ENCODE results near the gene RARG.

DNA sequence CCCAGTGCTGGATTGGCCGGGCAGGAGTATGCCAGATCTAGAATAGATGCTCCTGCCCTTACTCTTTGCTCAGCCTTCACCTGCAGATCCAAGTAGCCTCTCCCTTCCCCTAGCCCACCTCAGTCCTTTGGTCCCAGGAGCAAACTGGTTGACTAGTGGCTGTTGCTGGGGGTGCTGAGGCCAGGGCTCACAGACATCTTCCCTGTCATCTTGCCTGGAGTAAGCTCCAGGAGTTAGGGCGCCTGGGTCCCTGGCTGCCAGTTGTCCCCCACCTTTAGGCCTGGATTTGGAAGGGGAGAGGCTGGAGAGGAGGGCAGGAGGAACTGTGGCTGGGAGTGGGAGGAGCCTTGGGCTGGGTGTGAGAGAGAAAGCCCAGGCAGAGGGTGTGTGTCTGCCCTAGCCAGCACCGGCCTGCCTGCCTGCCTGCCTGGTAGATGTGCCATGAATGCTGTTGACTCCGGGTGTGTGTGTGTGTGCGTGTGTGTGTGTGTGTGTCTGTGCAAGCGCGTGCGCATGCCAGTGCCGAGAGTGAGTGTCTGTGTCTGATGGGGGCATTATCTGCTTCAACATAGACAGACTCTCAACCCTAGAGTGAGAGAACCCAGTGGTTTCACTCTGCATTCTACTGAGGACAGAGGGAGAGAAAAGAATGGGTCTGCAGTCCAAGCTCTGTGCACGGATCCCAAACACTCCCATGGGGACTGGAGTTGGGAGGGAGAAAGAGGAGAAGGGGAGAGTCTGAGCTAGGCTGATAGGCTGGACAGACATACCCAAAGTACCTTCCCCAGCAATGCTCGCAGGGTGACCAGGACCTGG, 845 bp upstream of the RARG start:
- TF ChIP-seq, protein P1, sequence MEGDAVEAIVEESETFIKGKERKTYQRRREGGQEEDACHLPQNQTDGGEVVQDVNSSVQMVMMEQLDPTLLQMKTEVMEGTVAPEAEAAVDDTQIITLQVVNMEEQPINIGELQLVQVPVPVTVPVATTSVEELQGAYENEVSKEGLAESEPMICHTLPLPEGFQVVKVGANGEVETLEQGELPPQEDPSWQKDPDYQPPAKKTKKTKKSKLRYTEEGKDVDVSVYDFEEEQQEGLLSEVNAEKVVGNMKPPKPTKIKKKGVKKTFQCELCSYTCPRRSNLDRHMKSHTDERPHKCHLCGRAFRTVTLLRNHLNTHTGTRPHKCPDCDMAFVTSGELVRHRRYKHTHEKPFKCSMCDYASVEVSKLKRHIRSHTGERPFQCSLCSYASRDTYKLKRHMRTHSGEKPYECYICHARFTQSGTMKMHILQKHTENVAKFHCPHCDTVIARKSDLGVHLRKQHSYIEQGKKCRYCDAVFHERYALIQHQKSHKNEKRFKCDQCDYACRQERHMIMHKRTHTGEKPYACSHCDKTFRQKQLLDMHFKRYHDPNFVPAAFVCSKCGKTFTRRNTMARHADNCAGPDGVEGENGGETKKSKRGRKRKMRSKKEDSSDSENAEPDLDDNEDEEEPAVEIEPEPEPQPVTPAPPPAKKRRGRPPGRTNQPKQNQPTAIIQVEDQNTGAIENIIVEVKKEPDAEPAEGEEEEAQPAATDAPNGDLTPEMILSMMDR (IDR thresholded peaks at IDR 0.05) = no peak
- no peak for TF ChIP-seq POLR2A (IDR thresholded peaks at IDR 0.05)
- no peak for TF ChIP-seq EP300 (IDR thresholded peaks at IDR 0.05)
